Hypothalamus (tissue), 51 donors: ENCODE measurements around the gene SHISA5.
A peak's percentile ranks its signal among the peaks of the same experiment; 100 is the strongest.
"Not testable (repeated sequence)": the region's sequence is repeated elsewhere in the genome, so short reads cannot be mapped to it uniquely, and the experiment has no call there.

ENCODE experiments used
- DNase-seq, 51 donors: peaks; one replicate each; lab custom pipeline; 2025; lab: John Stamatoyannopoulos, UW

The SHISA5 gene, protein sequence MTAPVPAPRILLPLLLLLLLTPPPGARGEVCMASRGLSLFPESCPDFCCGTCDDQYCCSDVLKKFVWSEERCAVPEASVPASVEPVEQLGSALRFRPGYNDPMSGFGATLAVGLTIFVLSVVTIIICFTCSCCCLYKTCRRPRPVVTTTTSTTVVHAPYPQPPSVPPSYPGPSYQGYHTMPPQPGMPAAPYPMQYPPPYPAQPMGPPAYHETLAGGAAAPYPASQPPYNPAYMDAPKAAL

DNA sequence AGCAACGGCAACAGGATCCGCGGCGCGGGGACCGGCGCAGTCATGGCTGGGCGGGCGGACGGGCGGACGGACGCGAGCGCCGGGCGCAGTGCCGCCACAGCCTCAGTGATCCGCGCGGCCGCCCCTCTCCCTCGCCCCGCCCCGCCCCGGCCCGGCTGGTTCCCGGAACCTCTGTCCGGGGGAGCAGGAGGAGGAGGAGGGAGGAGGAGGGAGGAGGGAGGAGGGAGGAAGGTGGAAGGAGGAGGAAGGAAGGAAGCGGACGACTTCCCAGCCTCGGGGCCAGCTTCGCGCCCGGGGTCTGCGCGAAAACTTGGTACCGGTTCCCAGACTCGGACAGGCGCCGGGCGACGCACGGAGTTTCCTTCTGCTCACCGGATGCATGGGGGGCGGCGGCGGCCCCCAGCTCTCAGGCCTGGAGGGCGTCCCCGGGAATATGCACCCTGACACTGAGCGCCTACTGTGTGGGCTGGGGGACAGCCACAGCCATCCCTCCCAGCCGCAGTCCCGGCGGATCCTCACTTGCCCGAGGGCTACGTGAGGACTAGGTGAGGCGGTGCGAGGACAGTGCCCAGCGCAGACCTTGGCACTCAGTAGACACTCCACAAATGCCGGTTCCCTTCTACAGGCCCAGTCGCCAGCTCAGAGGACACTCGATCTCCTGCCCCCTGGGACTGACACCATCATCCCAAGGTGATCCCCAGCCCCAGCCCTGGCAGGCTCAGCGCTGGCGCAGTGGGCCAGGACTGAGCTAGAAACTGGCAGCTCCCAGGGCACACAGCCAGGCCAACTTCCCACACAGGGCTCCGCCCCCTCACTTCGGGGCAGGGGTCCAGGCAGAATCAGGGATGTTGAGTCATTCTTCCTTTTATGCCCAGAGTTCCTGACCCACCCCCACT, at the start of gene SHISA5:
Gene SHISA5, minus strand, starts transcription at position 124 of the 896 bp plus-strand sequence. Its CDS starts 80 bp downstream, at position 44.
- DNase-seq, result peak in 47 of 51 donors; percentile 14 to 84 (median 58)

DNA sequence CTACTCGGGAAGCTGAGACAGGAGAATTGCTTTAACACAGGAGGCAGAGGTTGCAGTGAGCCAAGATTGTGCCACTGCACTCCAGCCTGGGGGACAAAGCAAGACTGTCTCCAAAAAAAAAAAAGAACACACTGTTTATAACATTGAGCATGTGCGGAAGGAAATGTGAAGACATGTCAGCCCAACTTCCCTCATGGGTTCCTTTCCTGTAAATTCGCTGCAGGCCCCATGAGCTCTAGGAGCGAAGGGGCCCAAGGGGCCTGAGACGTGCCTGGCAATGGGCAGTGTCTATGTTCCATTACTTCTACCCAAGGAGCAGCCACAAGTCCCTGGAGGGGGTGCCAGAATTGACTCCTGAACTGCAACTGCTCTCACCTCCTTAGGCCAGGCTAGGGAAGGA, 49.4 kb upstream of the SHISA5 start:
- no peak for DNase-seq

DNA sequence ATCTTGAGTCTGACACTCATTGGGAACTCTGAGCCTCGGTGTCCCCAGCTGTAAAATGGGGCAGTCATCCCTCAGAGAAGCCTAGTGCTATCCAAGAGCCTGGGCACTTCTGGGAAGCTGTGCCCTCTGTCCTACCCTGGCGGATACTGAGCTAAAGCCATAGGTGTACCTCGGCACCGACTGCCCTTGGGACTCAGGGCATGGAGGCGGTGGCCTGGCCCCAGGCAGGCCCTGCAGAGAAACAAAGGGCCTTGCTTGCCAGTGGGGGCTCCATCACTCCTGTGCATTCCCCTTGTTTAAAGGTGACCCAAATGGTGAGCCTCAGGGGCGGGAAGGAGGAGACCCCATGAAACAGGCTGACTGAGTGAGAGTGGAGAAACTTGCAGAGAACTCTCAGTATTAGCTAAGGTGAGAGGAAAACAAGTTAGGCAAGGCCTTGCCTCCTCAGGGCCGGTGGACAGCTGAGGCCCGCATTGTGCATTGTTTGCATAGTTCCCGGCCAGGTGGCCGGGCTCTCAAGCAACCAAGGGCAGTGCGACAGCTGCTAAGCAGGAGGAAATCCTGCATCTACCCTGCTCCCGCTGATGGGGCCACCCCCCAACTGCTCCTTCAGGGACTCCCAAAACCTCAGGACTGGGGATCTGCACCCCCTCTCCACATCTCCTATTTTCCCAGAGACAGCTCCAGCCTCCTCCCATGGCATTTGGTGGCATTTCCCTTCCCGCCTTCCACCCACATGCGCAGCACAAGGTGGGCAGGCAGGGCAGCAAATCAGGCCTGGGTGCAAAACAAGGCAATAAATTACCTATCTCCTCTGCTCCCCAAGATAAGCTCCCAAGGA, 48.4 kb upstream of the SHISA5 start:
- DNase-seq, result no peak

DNA sequence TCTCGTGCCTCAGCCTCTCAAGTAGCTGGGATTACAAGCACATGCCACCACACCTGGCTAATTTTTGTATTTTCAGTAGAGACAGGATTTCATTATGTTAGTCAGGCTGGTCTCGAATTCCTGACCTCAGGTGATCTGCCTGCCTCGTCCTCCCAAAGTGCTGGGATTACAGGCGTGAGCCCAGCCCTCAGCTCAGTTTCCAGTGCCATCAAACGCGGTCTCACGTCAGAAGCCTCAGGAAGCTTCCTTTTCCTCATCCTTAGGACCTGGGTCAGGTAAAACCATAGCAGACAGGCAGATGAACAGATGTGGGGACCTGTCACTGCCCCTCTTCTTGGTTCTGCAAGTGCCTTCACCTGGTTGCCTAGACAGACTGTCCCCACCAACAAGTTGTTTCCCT, 47.7 kb upstream of the SHISA5 start:
- not testable (repeated sequence) for DNase-seq

DNA sequence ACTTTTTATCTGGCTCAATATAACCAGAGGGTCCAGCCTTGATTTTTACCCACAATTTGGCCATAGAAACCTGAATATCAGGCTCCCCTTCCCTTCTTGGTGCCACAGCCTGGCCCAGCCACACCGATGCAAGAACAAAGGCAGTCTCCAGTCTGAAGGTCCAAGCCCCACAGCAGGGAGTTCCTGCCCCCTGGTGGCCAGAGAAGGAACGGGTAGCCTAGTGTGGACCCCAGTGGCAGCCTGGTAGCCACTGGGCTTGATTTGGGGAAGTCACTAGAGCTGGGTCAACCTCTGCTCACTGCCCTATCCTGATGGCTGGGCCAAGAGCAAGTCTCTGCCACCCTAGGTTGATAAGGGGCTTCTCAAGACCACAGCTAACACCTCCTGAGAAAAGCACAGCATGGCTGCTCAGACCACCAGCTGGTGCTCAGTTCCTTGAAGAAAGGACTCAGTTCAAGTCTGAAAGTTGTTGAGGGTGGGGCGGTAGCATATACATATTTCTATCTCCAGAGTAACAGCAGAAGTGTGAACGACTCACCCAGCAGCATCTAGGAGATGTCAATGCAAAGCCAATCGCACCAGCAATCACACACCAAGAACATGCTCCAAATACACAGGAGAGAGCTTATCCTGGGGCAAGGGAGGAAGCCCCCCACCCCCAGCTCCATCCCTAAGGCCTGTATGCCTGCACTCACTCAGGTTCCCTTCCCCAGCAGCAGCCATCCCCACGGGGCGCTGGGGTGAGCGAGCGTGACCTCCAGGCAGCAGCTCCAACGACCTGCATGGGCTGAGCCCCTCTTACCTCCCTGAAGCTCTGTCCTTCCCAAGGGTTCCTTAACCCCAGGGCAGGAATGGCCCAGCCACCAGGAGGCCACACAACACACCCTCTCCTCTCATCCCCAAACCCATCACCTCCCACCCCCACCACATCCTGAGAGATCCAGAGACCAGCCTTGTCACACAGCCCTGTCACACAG, 45.0 kb upstream of the SHISA5 start:
- peak in 50 of 51 donors; percentile 23 to 95 (median 69) for DNase-seq

DNA sequence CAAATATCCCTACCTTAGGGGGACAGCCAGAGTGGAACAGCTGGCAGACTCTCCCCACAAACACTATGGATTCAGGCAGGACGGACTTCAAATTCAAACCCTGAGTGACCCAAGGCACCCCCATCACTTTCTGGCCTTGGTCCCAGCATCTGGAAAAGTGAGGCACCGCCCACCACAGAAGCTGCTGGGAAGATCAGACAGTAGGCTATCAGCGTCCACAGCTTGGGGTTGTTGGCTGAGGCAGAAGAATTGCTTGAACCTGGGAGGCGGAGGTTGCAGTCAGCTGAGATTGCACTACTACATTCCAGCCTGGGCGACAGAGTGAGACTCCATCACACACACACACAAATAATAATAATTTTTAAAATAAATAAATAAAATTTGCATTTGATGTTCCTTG, 44.2 kb upstream of the SHISA5 start:
- DNase-seq, result no peak

DNA sequence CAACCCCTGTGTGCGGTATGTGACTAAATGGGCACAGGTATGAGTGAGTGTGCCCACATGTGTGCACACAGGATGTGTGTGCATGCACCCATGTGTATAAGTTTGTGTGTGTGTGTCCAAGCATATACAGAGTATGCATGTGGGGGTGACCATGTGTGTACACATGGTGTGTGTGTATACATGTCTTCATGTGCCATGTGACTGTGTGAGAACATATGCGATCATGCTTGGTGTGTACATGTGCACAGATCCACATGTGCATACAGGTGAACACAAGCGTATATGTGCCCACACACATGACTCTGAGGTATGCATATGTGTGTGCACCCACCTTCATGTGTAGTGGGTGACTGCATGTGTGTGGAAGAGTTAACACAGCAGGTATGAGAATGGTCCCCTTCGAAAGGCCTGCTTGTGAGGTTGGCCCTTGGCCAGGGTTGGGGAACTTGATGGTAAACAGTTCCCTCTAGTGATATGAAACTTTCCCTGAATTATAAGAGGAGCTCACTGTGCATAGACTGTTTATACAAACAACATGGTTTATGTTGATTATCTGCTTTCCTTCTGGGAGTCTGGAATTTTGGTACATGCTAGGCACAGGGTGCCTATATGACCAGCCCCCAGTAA, 42.3 kb upstream of the SHISA5 start:
- DNase-seq, result peak in 11 of 51 donors; percentile 7 to 43 (median 17)

DNA sequence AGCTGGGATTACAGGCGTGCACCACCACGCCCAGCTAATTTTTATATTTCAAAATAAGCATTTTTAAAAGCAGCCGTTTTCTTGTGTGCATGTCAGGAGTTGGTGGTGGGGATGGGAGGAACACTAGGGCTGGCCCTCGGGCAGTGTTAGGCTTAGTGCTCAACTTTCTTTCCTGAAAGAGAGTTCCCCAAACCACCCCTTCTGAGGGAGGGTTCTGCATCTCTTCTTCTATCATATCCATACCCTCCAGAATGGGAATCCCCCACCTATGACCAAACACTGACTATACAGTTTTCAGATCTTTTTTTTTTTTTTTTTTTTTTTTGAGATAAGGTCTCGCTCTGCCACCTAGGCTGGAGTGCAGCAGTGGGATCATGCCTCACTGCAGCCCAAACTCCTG, 40.2 kb upstream of the SHISA5 start:
- DNase-seq, result no peak

DNA sequence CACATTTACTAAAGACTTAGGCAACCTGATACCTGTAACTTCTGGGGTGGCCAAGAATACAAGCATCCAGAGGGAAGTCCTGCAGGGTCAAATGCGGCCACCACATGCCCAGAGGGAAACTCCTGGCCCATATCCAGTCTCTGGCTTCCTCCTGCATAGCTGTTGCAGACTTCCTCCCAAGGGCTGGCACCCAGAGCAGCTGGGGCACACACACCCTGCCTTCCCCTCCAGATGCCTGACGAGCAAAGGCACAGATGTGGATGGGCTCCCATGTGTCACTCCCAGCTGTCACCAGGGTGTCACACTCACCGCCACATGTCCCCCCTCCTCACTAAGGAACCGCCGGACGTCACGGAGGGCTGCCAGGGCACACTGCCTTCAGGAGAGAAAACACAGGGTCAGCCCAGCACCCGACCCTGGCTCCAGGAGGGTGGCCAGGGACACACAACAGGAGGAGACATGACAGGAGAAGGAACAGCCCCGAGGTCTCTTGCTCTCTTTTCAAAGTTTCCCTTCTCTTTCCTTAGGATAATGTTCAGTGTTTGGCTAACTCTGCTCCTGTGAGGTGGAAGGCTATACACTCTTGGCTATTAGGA, 39.4 kb upstream of the SHISA5 start:
- peak in 11 of 51 donors; percentile 12 to 35 (median 27) for DNase-seq

DNA sequence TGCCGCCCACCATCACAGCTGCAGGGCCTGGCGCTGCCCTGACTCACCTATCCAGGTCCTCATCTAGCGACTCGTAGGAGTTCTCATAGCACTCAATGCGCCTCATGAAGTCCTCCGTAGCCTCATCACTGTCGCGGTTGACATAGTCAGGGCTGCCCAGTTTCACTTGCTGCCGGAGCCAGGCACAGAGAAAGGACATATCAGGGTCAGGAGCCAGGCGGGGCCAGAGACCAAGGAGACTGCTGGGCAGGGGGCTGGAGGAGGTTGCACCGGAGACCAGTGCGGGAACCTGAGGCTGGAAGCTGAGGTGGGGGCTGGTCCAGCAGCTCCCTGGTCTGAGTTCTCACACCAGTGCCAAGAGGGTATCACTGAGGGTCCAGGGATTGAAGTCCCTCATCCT, 34.5 kb upstream of the SHISA5 start:
- DNase-seq, result no peak

DNA sequence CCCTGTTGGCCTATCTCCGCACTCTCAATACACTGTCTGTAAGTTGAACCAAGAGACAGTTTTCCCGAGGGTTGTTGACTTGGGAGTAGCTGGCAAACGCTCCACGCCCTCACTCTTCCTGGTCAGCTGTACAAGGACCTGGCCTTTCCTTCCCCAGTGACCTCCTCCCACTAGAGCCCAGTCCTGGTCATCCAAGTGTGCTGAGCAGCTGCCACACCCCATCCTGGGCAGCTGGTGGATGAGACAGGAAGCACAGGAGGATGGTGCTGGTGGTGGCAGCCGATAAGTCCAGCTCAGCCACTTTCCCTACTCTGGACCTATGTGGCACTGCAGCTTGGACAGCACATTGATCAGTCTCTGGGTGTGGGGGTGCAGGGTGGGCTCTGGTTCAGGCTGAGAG, 32.8 kb upstream of the SHISA5 start:
- DNase-seq, result no peak

DNA sequence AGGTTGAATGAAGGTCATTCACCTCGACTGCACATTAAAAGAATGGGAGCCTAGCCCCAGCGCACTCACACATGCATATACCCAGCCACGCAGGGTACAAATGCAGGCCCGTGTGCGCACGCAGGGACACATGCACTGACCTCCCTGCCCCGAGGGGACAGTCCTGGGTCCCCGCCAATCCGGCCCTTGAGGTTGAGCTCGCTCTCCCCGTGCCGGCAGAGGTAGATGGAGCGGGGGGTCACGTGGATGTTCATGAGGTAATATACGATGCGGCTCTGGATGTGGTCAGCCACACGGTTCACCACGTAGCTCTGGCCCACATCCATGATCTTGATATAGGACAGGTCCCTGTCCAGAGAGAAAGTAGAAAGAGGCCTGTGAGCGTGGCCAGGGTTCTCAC, 32.1 kb upstream of the SHISA5 start:
- no peak for DNase-seq

DNA sequence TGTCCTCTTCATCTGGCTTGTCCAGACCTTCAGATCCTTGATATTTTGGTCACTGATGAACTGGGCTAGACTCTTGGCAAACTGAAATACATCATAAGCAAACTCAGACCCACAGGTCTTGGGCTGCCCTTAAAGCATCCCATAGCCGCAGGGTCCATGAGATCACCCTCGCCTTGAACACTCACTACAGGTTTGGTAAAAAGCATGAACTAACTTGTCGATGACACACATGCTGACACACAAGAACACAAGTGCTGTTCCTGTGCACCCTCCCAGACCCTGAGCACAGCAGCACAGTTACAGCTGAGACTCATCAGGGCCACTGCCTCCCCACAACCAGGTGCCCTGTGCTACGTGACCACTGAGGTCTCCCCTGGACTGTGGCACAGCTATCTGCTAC, 31.6 kb upstream of the SHISA5 start:
- no peak for DNase-seq

DNA sequence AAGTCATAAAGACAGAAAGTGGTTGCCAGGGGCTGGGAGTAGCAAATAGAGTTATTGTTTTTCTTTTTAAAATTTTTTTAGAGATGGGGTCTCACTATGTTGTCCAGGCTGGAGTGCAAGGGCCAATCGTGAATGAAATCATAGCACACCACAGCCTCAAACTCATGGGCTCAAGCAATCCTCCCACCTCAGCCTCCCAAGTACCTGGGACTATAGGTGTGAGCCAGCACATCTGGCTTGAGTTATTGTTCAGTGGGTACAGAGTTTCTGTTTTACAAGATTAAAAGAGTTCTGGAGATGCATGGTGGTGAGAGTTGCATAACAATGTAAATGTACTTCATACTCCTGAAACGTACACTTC, 29.0 kb upstream of the SHISA5 start:
- DNase-seq, result no peak

DNA sequence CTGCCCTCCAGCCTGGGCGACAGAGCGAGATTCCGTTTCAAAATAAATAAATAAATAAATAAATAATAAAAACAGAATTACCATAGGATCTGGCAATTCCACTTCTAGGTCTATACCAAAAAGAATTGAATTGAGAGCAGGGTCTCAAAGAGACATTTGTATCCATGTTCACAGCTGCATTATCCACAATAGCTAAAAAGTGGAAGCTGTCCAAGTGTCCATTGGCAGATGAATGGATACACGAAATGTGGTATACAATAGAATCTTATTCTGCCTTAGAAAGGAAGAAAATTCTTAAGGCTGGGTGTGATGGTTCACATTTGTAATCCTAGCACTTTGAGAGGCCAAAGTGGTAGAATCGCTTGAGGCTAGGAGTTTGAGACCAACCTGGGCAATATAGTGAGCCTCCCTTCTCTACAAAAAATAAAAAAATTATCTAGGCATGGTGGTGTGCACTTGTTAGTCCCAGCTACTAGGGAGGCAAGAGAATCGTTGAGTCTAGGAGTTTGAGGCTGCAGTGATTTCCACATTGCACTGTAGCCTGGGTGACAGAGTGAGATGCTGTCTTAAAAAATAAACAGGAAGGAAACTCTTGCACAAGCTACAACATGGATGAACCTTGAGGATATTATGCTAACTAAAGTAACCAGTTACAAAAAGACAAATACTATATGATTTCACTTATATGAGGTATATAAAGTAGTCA, 28.4 kb upstream of the SHISA5 start:
- DNase-seq, result peak in 9 of 51 donors; percentile 5 to 74 (median 21)

DNA sequence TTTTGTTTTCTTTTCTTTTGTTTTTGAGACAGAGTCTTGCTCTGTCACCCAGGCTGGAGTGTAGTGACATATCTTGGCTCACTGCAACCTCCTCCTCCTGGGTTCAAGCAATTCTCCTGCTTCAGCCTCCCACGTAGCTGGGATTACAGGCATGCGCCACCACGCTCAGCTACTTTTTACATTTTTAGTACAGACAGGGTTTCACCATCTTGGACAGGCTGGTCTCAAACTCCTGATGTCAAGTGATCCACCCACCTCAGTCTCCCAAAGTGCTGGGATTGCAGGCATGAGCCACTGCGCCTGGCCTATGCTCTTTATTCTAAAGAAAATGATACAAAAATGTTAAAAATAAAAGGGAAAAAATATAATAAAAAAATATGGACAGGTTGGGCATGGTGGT, 26.7 kb upstream of the SHISA5 start:
- not testable (repeated sequence) for DNase-seq

DNA sequence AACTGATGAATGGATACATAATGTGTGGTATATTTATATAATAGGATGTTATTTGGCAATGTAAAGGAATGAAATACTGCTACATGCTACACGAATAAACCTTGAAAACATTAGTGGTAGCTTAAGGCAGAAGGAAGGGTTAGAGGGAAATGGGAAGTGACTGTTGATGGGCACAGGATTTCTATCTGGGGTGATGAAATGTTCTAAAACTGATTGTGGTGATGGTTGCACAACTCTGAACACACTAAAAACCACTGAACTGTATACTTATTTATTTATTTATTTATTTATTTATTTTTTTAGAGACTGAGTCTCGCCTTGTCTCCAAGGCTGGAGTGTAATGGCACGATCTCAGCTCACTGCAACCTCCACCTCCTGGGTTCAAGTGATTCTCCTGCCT, 24.8 kb upstream of the SHISA5 start:
- no peak for DNase-seq

DNA sequence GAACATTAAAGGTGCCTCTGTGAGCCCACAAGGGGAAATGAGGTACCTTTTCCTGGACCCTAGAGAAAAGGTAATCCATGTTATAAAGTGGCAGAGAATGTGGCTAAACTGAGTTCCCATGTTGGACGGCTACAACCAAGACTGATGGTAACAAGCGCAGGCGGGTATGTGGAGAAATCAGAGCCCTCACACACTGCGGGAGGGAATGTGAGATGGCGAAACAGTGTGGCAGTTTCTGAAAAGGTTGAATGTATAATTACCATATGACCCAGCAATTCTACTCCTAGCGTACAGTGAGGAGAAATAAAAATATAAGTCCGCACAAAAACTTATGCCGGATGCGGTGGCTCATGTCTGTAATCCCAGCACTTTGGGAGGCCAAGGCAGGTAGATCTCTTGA, 24.1 kb upstream of the SHISA5 start:
- no peak for DNase-seq
